Measurements from ENCODE around the gene DNAJC30. TPM values are rescaled to one million over a fixed set of nuclear protein-coding genes. Genes with fewer than 3 reads are reported as not detected.

Gene DNAJC30
- total RNA-seq, 6 experiments from 2014 or later: 5.4 to 8.8 (median 7.0) TPM

- DNase-seq (no peak), ATAC-seq (no peak)
- Histone ChIP-seq H3K36me3 (no peaks in the 10 kb centered on the region), H3K4me1 (no peaks in the 10 kb centered on the region), H3K4me3 (no peak overlapping the region), H3K27ac (no peak overlapping the region), H3K9me3 (no peaks in the 10 kb centered on the region), H3K27me3 (no peaks in the 10 kb centered on the region)
- TF ChIP-seq POLR2A (IDR thresholded peaks at IDR 0.05) (no peak), CTCF (IDR thresholded peaks at IDR 0.05) (no peak)
- intact Hi-C loops (cut with DNase I): no loop called here
- no CpG with 5 or more reads among the region's 18 CpGs for WGBS (ENCODE audit: insufficient coverage, low coverage, low lambda C conversion rate, missing lambda C conversion rate)
Measured at GRCh38 chr7:73702665-73703064, 19.4 kb upstream of the DNAJC30 start.

GRCh38 chr7:73702226-73702625 is 19.0 kb upstream of the DNAJC30 start:
- intact Hi-C loops (cut with DNase I): no loop called here
- ATAC-seq: no peak
- no peak for DNase-seq
- Histone ChIP-seq H3K4me3 (no peak overlapping the region), H3K9me3 (no peaks in the 10 kb centered on the region), H3K27ac (no peak overlapping the region), H3K36me3 (peaks cover 0 to 3% (median under 1%) of the 10 kb centered on the region in 4 donors), H3K27me3 (no peaks in the 10 kb centered on the region), H3K4me1 (no peaks in the 10 kb centered on the region)
- no peak for TF ChIP-seq POLR2A (IDR thresholded peaks at IDR 0.05)
- TF ChIP-seq CTCF (IDR thresholded peaks at IDR 0.05): no peak
- 87% methylated on average over 3 of the region's 8 CpGs for WGBS (ENCODE audit: insufficient coverage, low coverage, low lambda C conversion rate, missing lambda C conversion rate)

- Histone ChIP-seq H3K27ac (no peak overlapping the region), H3K4me3 (no peak overlapping the region), H3K36me3 (peaks cover 0 to 9% (median 3%) of the 10 kb centered on the region in 4 donors), H3K9me3 (no peaks in the 10 kb centered on the region), H3K27me3 (no peaks in the 10 kb centered on the region), H3K4me1 (no peaks in the 10 kb centered on the region)
- peak in 1 of 3 donors; percentile 51 for DNase-seq
- WGBS (ENCODE audit: insufficient coverage, low coverage, low lambda C conversion rate, missing lambda C conversion rate): 100% methylated on average over 3 of the region's 13 CpGs
- TF ChIP-seq CTCF (IDR thresholded peaks at IDR 0.05) (peak; percentile 37 to 59 (median 58)), POLR2A (IDR thresholded peaks at IDR 0.05) (no peak)
- intact Hi-C loops (cut with DNase I): no loop called here
- ATAC-seq: peak; percentile 62 to 78 (median 68)
Measured at GRCh38 chr7:73701357-73701995, 18.2 kb upstream of the DNAJC30 start.

- Histone ChIP-seq H3K27ac (no peak overlapping the region), H3K4me3 (no peak overlapping the region), H3K27me3 (no peaks in the 10 kb centered on the region), H3K4me1 (no peaks in the 10 kb centered on the region), H3K36me3 (peaks cover 0 to 17% (median 6%) of the 10 kb centered on the region in 4 donors), H3K9me3 (no peaks in the 10 kb centered on the region)
- no peak for TF ChIP-seq POLR2A (IDR thresholded peaks at IDR 0.05)
- TF ChIP-seq CTCF (IDR thresholded peaks at IDR 0.05): no peak
- intact Hi-C loops (cut with DNase I): no loop called here
- DNase-seq (no peak), ATAC-seq (no peak)
- WGBS (ENCODE audit: insufficient coverage, low coverage, low lambda C conversion rate, missing lambda C conversion rate): 100% methylated on average over 1 of the region's 15 CpGs
Measured at GRCh38 chr7:73700581-73701134, 17.4 kb upstream of the DNAJC30 start.
